Middle frontal gyrus (tissue), 1 donor: ENCODE measurements around the gene SCFD2.

ENCODE experiments used
- DNase-seq: peaks from one replicate; pipeline ENCODE4 v3.0.0-alpha.2; 2015; ENCODE audit warnings: low spot score; ENCODE audit errors: extremely low spot score

The SCFD2 gene

GRCh38 chr4:52961666-52962412 lies 404.0 kb downstream of the SCFD2 start:
- DNase-seq, result no peak

- DNase-seq, result no peak
Measured at GRCh38 chr4:52959541-52959940, 406.3 kb downstream of the SCFD2 start.

GRCh38 chr4:52957835-52958631 lies 407.8 kb downstream of the SCFD2 start:
- no peak for DNase-seq

- DNase-seq, result no peak
Measured at GRCh38 chr4:52957220-52957686, 408.6 kb downstream of the SCFD2 start.

GRCh38 chr4:52956691-52957090 lies 409.2 kb downstream of the SCFD2 start:
- no peak for DNase-seq

GRCh38 chr4:52954560-52955170 lies 411.2 kb downstream of the SCFD2 start:
- DNase-seq, result no peak

- no peak for DNase-seq
Measured at GRCh38 chr4:52952540-52952939, 413.3 kb downstream of the SCFD2 start.

- DNase-seq, result no peak
Measured at GRCh38 chr4:52951016-52951415, 414.8 kb downstream of the SCFD2 start.

GRCh38 chr4:52950226-52950625 lies 415.6 kb downstream of the SCFD2 start:
- DNase-seq, result no peak

GRCh38 chr4:52949336-52949735 lies 416.5 kb downstream of the SCFD2 start:
- DNase-seq, result no peak

GRCh38 chr4:52948057-52948423 lies 417.8 kb downstream of the SCFD2 start:
- no peak for DNase-seq

- DNase-seq, result no peak
Measured at GRCh38 chr4:52947401-52948056, 418.3 kb downstream of the SCFD2 start.

- no peak for DNase-seq
Measured at GRCh38 chr4:52946855-52947254, 419.0 kb downstream of the SCFD2 start.

- no peak for DNase-seq
Measured at GRCh38 chr4:52945982-52946381, 419.9 kb downstream of the SCFD2 start.

- no peak for DNase-seq
Measured at GRCh38 chr4:52945326-52945898, 420.4 kb downstream of the SCFD2 start.

GRCh38 chr4:52943677-52944076 lies 422.2 kb downstream of the SCFD2 start:
- no peak for DNase-seq

- DNase-seq, result no peak
Measured at GRCh38 chr4:52942936-52943335, 422.9 kb downstream of the SCFD2 start.

- no peak for DNase-seq
Measured at GRCh38 chr4:52941450-52941849, 424.4 kb downstream of the SCFD2 start.

GRCh38 chr4:52939739-52940138 lies 426.1 kb downstream of the SCFD2 start:
- no peak for DNase-seq

- no peak for DNase-seq
Measured at GRCh38 chr4:52939325-52939724, 426.5 kb downstream of the SCFD2 start.

GRCh38 chr4:52937829-52938228 lies 428.0 kb downstream of the SCFD2 start:
- DNase-seq, result no peak
